Progenitor cell of endocrine pancreas (in vitro differentiated cells): ENCODE results near the gene SUCLG2. TPM values are rescaled to one million over a fixed set of nuclear protein-coding genes. Genes with fewer than 3 reads are reported as not detected.

Experiments used
- DNase-seq: peaks from one replicate; pipeline ENCODE4 v3.0.0; 2021; ENCODE audit warnings: low spot score; ENCODE audit not compliant: unreplicated experiment
- H3K27ac Mint-ChIP-seq: 2 replicates; pipeline ENCODE4 v1.8.0; 2021; ENCODE audit warnings: mild to moderate bottlenecking, moderate library complexity, mixed read lengths
- H3K27me3 Mint-ChIP-seq: 2 replicates; pipeline ENCODE4 v1.8.0; 2021; ENCODE audit warnings: mixed read lengths
- H3K36me3 Mint-ChIP-seq: 2 replicates; pipeline ENCODE4 v1.8.0; 2022; ENCODE audit warnings: mixed read lengths; ENCODE audit not compliant: insufficient read depth
- H3K4me1 Mint-ChIP-seq: 2 replicates; pipeline ENCODE4 v1.8.0; 2021; ENCODE audit warnings: low read depth, mixed read lengths
- H3K4me3 Mint-ChIP-seq: 2 replicates; pipeline ENCODE4 v1.8.0; 2021; ENCODE audit warnings: low read depth, mild to moderate bottlenecking, moderate library complexity, mixed read lengths
- H3K9me3 Mint-ChIP-seq: 2 replicates; pipeline ENCODE4 v1.8.0; 2021; ENCODE audit warnings: low read depth, mixed read lengths
- total RNA-seq: library from RNA; stranded (reverse); gene quantifications from 2 replicates; pipeline ENCODE4 v1.2.1, GENCODE V29; 2021
- TF ChIP-seq, protein P1 (sequence below): fragments of 200-600 bp; sonication (generic); IDR thresholded peaks from one replicate; pipeline ENCODE4 v1.5.0; 2021; ENCODE audit warnings: antibody characterized with exemption, mild to moderate bottlenecking; ENCODE audit not compliant: unreplicated experiment

SUCLG2 gene
- total RNA-seq, 1 donor from 2014 or later, result 41.1 TPM

DNA sequence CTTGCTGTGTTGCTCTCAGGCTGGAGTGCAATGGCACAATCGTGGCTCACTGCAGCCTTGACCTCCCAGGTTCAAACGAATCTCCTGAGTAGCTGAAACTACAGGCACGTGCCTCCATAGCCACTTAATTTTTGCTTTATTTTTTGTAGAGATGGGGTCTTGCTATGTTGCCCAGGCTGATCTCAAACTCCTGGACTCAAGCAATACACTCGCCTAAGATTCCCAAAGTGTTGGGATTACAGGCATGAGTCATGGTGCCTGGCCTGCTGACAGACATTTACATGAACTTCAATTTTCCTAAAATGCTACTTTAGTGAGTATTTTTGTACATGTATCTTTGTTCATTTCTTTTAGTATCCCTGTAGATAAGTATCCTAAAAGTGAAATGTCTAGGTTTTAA lies 132.3 kb downstream of the SUCLG2 start:
- no peak for DNase-seq
- Mint-ChIP-seq H3K36me3 (peaks cover 8% of the 10 kb centered on the region), H3K27me3 (no peaks in the 10 kb centered on the region), H3K27ac (no peak overlapping the region), H3K4me1 (no peaks in the 10 kb centered on the region), H3K9me3 (no peaks in the 10 kb centered on the region), H3K4me3 (no peak overlapping the region)
- TF ChIP-seq, protein P1, sequence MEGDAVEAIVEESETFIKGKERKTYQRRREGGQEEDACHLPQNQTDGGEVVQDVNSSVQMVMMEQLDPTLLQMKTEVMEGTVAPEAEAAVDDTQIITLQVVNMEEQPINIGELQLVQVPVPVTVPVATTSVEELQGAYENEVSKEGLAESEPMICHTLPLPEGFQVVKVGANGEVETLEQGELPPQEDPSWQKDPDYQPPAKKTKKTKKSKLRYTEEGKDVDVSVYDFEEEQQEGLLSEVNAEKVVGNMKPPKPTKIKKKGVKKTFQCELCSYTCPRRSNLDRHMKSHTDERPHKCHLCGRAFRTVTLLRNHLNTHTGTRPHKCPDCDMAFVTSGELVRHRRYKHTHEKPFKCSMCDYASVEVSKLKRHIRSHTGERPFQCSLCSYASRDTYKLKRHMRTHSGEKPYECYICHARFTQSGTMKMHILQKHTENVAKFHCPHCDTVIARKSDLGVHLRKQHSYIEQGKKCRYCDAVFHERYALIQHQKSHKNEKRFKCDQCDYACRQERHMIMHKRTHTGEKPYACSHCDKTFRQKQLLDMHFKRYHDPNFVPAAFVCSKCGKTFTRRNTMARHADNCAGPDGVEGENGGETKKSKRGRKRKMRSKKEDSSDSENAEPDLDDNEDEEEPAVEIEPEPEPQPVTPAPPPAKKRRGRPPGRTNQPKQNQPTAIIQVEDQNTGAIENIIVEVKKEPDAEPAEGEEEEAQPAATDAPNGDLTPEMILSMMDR, result no peak

DNA sequence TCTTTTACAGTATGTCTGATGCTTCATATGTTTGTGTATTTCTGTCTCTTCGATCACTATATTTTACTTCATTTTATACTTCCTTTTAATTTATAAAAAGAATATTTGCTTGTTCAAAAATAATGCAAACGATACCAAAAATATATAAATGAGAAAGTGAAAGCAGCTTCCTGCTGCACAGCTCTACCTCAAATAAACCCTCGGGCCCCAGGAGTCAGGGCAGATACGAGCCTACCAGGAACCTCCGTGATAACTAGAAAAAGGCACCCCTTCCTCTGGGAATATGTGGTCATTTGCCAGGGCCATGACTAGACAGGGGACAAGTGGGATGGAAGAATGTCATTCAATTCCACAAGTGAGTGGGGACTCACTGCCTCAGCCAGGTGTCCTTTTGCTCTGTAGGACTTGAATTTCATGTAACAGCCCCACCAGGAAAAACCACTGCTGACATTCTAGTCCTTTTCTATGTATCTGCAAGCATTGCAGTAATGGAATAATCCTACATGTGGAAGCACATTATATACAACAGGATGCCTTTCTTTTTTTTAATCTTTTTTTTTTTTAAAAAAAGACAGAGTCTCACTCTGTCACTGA lies 133.3 kb downstream of the SUCLG2 start:
- peaks cover 7% of the 10 kb centered on the region for H3K36me3 Mint-ChIP-seq
- no peaks in the 10 kb centered on the region for H3K27me3 Mint-ChIP-seq
- H3K27ac Mint-ChIP-seq, result no peak overlapping the region
- no peak overlapping the region for H3K4me3 Mint-ChIP-seq
- no peaks in the 10 kb centered on the region for H3K4me1 Mint-ChIP-seq
- no peaks in the 10 kb centered on the region for H3K9me3 Mint-ChIP-seq
- TF ChIP-seq, protein P1, result no peak
- DNase-seq, result no peak

DNA sequence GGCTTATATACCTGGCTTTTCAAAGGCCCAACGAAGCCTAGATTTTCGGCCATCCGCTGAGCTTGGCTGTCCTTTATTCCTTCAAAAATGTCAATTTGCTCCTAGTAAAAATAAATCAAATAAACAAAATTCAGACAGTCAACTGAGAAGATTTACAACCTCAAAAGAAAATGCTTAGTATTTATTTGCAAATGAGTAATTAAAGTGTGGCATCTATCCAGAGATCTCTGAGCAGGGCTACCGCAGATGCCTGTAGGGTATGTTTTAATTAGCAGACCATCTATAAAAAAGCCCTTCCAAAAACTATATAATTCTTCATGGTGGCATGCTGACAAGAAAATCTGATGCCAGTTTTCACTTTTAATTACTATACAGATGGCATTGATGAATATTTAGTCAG lies 136.2 kb downstream of the SUCLG2 start:
- H3K36me3 Mint-ChIP-seq, result peaks cover 14% of the 10 kb centered on the region

DNA sequence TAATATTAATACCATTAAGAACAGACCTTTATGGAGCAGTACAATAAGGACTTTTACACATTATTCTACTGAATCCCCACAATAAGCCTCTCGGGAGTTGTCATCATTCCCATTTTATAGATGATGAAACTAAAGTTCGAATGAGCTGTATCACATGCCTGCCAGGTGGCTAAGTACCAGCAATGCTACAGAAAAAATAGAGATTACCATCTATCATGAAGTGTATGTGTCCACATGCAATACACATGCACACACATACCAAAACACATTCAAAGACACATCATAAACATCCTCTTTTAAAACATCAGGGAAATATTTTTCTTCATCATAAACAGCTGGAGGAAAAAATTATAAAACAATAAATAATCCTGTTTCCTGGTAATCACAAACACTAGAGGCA lies 136.6 kb downstream of the SUCLG2 start:
- H3K4me1 Mint-ChIP-seq, result no peaks in the 10 kb centered on the region
- no peaks in the 10 kb centered on the region for H3K9me3 Mint-ChIP-seq
- H3K4me3 Mint-ChIP-seq, result no peak overlapping the region
- TF ChIP-seq, protein P1, result no peak
- peaks cover 14% of the 10 kb centered on the region for H3K36me3 Mint-ChIP-seq
- no peaks in the 10 kb centered on the region for H3K27me3 Mint-ChIP-seq
- no peak overlapping the region for H3K27ac Mint-ChIP-seq
- no peak for DNase-seq

More for the DNA sequence above, 136.2 kb downstream of the SUCLG2 start:
- no peaks in the 10 kb centered on the region for H3K27me3 Mint-ChIP-seq
- no peak for DNase-seq
- H3K9me3 Mint-ChIP-seq, result no peaks in the 10 kb centered on the region
- TF ChIP-seq, protein P1, result no peak
- H3K27ac Mint-ChIP-seq, result no peak overlapping the region
- H3K4me3 Mint-ChIP-seq, result no peak overlapping the region
- H3K4me1 Mint-ChIP-seq, result no peaks in the 10 kb centered on the region

DNA sequence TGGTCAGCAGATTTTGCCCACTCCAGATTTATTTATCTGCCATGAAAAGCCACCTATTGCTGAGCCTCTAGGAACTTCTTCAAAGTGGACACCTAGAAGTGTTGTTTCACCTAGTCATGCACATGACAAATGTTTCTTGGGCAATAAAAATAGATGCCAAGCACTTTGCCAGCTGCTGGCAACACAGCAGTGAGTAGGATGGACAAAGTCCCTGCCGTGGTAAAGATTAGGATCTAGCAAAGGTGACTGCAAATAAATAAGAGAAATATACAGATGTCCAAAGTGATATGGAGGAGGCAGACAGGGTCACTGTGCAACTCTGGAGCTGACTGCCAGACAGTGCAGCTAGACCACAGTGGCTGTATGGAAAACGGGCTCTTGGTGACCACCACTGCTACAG lies 137.9 kb downstream of the SUCLG2 start:
- Mint-ChIP-seq H3K27me3 (no peaks in the 10 kb centered on the region), H3K27ac (no peak overlapping the region), H3K36me3 (peaks cover 12% of the 10 kb centered on the region), H3K4me3 (no peak overlapping the region), H3K9me3 (no peaks in the 10 kb centered on the region), H3K4me1 (no peaks in the 10 kb centered on the region)
- no peak for DNase-seq
- TF ChIP-seq, protein P1, result no peak
